Colonic mucosa (tissue), 4 donors: Measurements from ENCODE around the gene P2RX3. TPM values are rescaled to one million over a fixed set of nuclear protein-coding genes. Genes with fewer than 3 reads are reported as not detected.
"Not testable (repeated sequence)": the region's sequence is repeated elsewhere in the genome, so short reads cannot be mapped to it uniquely, and the experiment has no call there.

ENCODE experiments used
- DNase-seq: peaks from one replicate; pipeline ENCODE4 v3.0.0-alpha.2; 2020
- H3K27ac ChIP-seq: fragments of 200-600 bp; one replicate; pipeline ENCODE4 v1.8.0; 2021
- H3K27me3 ChIP-seq: fragments of 200-600 bp; one replicate; pipeline ENCODE4 v1.8.0; 2021
- H3K36me3 ChIP-seq: fragments of 200-600 bp; one replicate; pipeline ENCODE4 v1.8.0; 2021
- H3K4me1 ChIP-seq: fragments of 200-600 bp; one replicate; pipeline ENCODE4 v1.8.0; 2021; ENCODE audit warnings: mild to moderate bottlenecking
- H3K4me3 ChIP-seq: fragments of 200-600 bp; one replicate; pipeline ENCODE4 v1.8.0; 2021
- H3K9ac ChIP-seq, 2 donors: one replicate each; pipeline ENCODE4 v1.7.0; 2013; ENCODE audit warnings: control low read depth in 2 of 2, low read depth in 2 of 2, low read length in 2 of 2
- H3K9me3 ChIP-seq: fragments of 200-600 bp; one replicate; pipeline ENCODE4 v1.8.0; 2021
- intact Hi-C: fragments of 100-400 bp; cut with DNase I; formaldehyde crosslinking; loops from one replicate; pipeline ENCODE4 v1.14.1; 2022
- total RNA-seq, 2 donors: library from RNA; stranded (reverse); fragmentation: NEBNext Ultra II Directional in 1 of 2; extraction: Animal tissue kit (Norgen Biotek cat#: 25700) in 1 of 2; gene quantifications; one replicate each; pipeline ENCODE4 v1.2.1, GENCODE V29; 2021
- TF ChIP-seq, protein P1 (sequence below): fragments of 200-600 bp; IDR thresholded peaks from one replicate; pipeline ENCODE4 v1.8.0; 2022; ENCODE audit warnings: antibody characterized with exemption, mild to moderate bottlenecking
- donor health status: healthy.
- donor health status: DM: no; HTN: no; CAD: no.
- donor health status: DM: no; HTN: no; CAD: no.

The P2RX3 gene
- total RNA-seq, 2 donors from 2014 or later, result not detected

DNA sequence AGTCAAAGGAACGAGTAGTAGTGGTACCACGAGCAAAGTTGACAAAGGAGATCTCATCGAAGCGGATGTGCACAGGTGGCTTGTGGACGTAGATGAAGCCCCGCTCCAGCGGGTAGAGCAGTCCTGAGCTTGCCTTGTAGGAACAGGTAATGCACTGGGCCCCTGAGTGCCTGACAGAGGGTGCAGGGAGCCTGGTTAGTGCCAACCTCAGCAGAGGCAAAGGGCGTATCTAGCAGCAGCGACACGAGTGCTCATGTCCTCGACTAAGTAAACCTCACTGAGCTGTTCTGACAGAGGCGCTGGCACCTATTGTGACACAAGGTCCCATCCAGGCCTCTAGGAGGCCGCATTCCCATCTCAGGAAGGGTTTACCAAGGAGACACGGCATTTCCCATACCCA is 6.4 kb upstream of the P2RX3 start:
- H3K4me3 ChIP-seq, result no peak overlapping the region
- intact Hi-C loops, result no loop called here
- peaks cover 28% of the 10 kb centered on the region for H3K36me3 ChIP-seq
- H3K27me3 ChIP-seq, result no peaks in the 10 kb centered on the region
- H3K27ac ChIP-seq, result no peak overlapping the region
- H3K9me3 ChIP-seq, result no peaks in the 10 kb centered on the region
- no peak for DNase-seq
- H3K4me1 ChIP-seq, result peaks cover 7% of the 10 kb centered on the region
- TF ChIP-seq, protein P1, sequence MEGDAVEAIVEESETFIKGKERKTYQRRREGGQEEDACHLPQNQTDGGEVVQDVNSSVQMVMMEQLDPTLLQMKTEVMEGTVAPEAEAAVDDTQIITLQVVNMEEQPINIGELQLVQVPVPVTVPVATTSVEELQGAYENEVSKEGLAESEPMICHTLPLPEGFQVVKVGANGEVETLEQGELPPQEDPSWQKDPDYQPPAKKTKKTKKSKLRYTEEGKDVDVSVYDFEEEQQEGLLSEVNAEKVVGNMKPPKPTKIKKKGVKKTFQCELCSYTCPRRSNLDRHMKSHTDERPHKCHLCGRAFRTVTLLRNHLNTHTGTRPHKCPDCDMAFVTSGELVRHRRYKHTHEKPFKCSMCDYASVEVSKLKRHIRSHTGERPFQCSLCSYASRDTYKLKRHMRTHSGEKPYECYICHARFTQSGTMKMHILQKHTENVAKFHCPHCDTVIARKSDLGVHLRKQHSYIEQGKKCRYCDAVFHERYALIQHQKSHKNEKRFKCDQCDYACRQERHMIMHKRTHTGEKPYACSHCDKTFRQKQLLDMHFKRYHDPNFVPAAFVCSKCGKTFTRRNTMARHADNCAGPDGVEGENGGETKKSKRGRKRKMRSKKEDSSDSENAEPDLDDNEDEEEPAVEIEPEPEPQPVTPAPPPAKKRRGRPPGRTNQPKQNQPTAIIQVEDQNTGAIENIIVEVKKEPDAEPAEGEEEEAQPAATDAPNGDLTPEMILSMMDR, result no peak
- H3K9ac ChIP-seq, result no peak overlapping the region

DNA sequence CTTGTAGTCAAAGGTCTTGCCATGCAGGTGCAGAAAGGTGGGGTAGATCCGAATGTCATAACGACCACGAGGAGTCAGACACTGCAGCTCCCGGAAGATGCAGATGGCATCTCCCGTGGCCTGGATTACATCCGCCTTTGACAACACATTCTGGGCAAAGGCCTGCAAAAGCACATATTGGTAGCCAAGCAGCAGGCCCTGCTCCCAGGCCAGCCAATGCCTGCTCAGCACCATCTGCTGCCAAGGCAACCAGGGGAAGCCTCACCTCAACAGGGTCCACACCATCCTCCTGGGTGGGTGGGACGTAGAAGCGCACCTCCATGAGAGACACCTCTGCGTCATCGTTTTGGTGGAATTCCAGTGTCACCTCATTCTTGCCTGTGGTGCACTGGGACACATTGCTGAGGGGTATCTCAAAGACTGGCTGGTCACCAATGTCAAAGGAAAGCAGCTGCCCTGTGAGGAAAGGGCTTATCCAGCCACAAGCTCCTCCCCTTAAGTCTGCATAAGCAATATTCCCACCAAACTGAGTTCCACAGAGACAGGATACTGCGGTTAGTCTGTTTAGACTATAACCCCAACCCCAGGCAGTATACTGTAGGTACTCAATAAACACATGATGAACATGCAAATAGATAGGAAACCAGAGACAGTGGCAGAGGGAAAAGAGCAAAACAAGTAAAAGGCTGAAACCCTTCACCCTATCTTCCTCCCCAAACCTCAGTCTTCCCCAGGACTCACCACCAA is 5.3 kb upstream of the P2RX3 start:
- H3K27ac ChIP-seq, result no peak overlapping the region
- no peak for DNase-seq
- no peak overlapping the region for H3K9ac ChIP-seq

DNA sequence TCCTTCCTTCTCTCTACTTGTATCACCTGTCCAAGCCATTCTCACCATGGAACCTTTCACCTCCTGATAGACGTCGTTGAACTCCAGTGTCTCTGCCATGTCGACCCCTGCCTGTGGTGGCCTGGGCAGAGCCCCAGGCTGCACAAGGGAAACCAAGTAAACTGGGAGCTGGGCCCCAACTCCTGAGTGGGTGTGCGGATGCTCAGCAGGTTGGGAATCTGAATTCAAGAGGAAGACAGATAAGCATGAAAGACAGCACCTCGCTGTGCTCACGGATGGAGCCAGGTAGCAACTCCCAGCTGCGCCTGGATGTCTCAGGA is 3.2 kb upstream of the P2RX3 start:
- TF ChIP-seq, protein P1, result no peak
- peaks cover 7% of the 10 kb centered on the region for H3K4me1 ChIP-seq
- H3K9ac ChIP-seq, result peak overlapping the region; percentile 76 to 90
- intact Hi-C loops, result no loop called here
- H3K27me3 ChIP-seq, result no peaks in the 10 kb centered on the region
- peaks cover 19% of the 10 kb centered on the region for H3K36me3 ChIP-seq
- DNase-seq, result no peak
- peak overlapping the region; percentile 75 for H3K27ac ChIP-seq
- no peaks in the 10 kb centered on the region for H3K9me3 ChIP-seq
- H3K4me3 ChIP-seq, result peak overlapping the region; percentile 90

More for the DNA sequence above, 5.3 kb upstream of the P2RX3 start:
- intact Hi-C loops, result no loop called here
- H3K4me1 ChIP-seq, result peaks cover 7% of the 10 kb centered on the region
- H3K9me3 ChIP-seq, result no peaks in the 10 kb centered on the region
- H3K27me3 ChIP-seq, result no peaks in the 10 kb centered on the region
- TF ChIP-seq, protein P1, result no peak
- no peak overlapping the region for H3K4me3 ChIP-seq
- peaks cover 28% of the 10 kb centered on the region for H3K36me3 ChIP-seq

DNA sequence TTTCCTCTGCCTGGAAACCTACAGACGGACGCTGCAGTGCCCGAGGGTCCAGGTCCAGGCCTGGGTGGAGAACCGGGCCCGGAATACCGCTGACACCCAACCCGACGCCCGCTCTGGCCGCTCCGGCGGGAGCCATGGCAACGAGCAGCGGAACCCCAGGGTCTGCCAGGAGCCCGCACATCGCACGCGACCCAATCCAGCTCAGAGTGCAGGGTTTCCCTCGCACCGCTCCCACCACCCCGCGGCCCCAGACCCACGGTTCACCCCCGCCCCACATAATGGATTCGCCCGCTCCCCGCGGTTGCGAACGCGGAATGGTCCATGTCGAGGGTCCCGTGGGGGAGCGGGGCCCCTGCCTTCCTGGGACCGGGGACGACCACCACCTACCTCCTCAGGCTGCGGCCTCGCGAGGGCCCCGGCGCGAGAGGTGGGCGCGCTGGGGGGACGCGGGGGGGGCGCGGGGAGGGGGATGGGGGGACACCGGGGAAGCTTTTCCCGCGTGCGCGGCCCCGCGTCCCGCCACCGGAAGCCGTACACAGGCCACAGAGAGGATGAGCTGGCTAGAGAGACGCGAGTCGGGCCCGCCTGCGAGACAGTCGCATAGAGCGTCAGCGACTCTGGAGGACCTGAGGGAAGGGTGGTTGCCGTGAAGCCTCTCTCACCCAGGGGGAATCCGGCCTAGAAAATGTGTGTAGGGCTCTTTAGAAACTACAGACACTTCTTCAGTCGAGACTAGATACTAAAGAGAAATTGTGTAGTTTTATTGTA is 2.6 kb upstream of the P2RX3 start, which contains the start of gene SSRP1:
SSRP1 (minus strand) TSS at position 550 of the 768 bp plus-strand sequence. CDS start 771 bp downstream, outside the sequence.
- no peaks in the 10 kb centered on the region for H3K27me3 ChIP-seq
- H3K4me1 ChIP-seq, result peaks cover 7% of the 10 kb centered on the region
- TF ChIP-seq, protein P1, result no peak
- H3K9ac ChIP-seq, result peak within 1 kb of the TSS; percentile 76 to 90
- intact Hi-C loops, result no loop called here
- H3K4me3 ChIP-seq, result peak within 1 kb of the TSS; percentile 90
- peaks cover 14% of the 10 kb centered on the region for H3K36me3 ChIP-seq
- peak within 1 kb of the TSS; percentile 75 for H3K27ac ChIP-seq
- H3K9me3 ChIP-seq, result no peaks in the 10 kb centered on the region
- DNase-seq, result peak; percentile 88

DNA sequence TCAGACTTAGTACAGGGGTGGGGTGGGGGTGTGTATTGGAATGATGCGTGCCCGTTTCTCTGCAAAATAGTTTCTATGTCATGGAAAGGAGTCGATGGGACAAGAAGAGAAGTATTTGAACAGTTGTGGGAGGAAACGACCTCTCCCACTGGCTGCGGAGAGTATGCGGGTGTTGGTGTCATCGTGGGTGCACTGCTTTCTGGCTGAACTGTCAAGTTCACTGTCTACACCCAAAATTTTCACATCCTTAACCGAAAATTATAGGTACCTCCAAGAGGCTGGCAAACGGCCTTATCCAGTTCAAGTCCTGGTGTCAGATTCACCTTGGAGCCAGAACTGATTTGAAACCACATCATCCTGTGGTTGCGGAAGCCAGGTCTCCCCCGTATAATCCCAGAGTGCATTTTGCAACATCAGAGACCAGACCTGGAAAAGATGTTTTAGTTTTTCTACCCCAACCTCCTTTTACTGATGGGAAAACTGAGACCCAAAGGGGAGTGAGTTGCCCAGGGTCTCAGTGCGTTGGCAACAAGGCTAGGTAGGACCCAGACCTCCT is 2.0 kb upstream of the P2RX3 start:
- Histone ChIP-seq H3K4me1 (peaks cover 7% of the 10 kb centered on the region), H3K9ac (peak overlapping the region; percentile 70 to 76), H3K4me3 (peak overlapping the region; percentile 90), H3K36me3 (peaks cover 12% of the 10 kb centered on the region), H3K27ac (peak overlapping the region; percentile 75), H3K9me3 (no peaks in the 10 kb centered on the region), H3K27me3 (no peaks in the 10 kb centered on the region)
- no peak for DNase-seq
- TF ChIP-seq, protein P1, result no peak
- intact Hi-C loops, result no loop called here

DNA sequence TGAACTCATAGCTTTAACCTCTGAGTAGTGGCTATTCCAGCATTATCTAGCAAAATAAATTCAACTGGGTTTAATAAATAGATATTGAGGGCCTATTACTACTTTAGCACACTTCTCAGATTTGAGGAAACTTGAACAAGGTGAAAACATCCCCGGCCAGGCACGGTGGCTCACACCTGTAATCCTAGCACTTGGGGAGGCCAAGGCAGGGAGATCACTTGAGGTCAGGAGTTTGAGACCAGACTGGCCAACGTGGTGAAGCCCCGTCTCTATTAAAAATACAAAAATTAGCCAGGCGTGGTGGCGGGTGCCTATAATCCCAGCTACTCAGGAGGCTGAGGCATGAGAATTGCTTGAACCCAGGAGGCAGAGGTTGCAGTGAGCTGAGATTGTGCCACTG is 1.3 kb upstream of the P2RX3 start:
- H3K27ac ChIP-seq, H3K9ac ChIP-seq, DNase-seq, H3K27me3 ChIP-seq, H3K9me3 ChIP-seq, H3K4me3 ChIP-seq, intact Hi-C loops, H3K4me1 ChIP-seq, H3K36me3 ChIP-seq: not testable (repeated sequence)
